NCI-H2196 (cell line): ENCODE measurements around the gene ZNF474.

Experiments used
- DNase-seq: peaks from one replicate; lab custom pipeline; 2025; ENCODE audit not compliant: unreplicated experiment; lab: John Stamatoyannopoulos, UW

ZNF474 gene

GRCh38 chr5:122179701-122180100 lies 50.4 kb downstream of the ZNF474 start:
- no peak for DNase-seq

GRCh38 chr5:122180146-122180712 lies 50.9 kb downstream of the ZNF474 start:
- DNase-seq, result no peak

GRCh38 chr5:122180863-122181548 lies 51.7 kb downstream of the ZNF474 start:
- DNase-seq, result no peak

GRCh38 chr5:122181863-122182262 lies 52.5 kb downstream of the ZNF474 start:
- DNase-seq, result no peak

- DNase-seq, result no peak
Measured at GRCh38 chr5:122182491-122182921, 53.2 kb downstream of the ZNF474 start.

- DNase-seq, result no peak
Measured at GRCh38 chr5:122183098-122183787, 53.9 kb downstream of the ZNF474 start.

- DNase-seq, result no peak
Measured at GRCh38 chr5:122183788-122184170, 54.4 kb downstream of the ZNF474 start.

- no peak for DNase-seq
Measured at GRCh38 chr5:122184676-122185255, 55.4 kb downstream of the ZNF474 start.

- no peak for DNase-seq
Measured at GRCh38 chr5:122187426-122187825, 58.1 kb downstream of the ZNF474 start.

- DNase-seq, result no peak
Measured at GRCh38 chr5:122190156-122190555, 60.8 kb downstream of the ZNF474 start.

GRCh38 chr5:122192497-122193496 lies 63.5 kb downstream of the ZNF474 start:
- peak; percentile 64 for DNase-seq

- peak; percentile 47 for DNase-seq
Measured at GRCh38 chr5:122195802-122196394, 66.6 kb downstream of the ZNF474 start.

- no peak for DNase-seq
Measured at GRCh38 chr5:122199146-122199545, 69.8 kb downstream of the ZNF474 start.

- DNase-seq, result no peak
Measured at GRCh38 chr5:122200450-122200849, 71.1 kb downstream of the ZNF474 start.

- DNase-seq, result no peak
Measured at GRCh38 chr5:122200865-122201264, 71.5 kb downstream of the ZNF474 start.

- DNase-seq, result no peak
Measured at GRCh38 chr5:122201365-122201764, 72.0 kb downstream of the ZNF474 start.

GRCh38 chr5:122202952-122203351 lies 73.6 kb downstream of the ZNF474 start:
- DNase-seq, result no peak
